ENCODE data around the gene SDHAF3. TPM values are rescaled to one million over a fixed set of nuclear protein-coding genes. Genes with fewer than 3 reads are reported as not detected.

SDHAF3 gene
- total and polyA plus RNA-seq, 2 of the 8 experiments (the other 6 are each of a cell fraction or from before 2014, with no cell fraction given) = 12.0 to 31.3 TPM

GRCh38 chr7:97145068-97145467 lies 27.6 kb downstream of the SDHAF3 start (continued):
- no peak for TF ChIP-seq CEBPB (IDR thresholded peaks at IDR 0.05; ENCODE audit: low read depth, low read length)
- peak in 1 of 2 experiments; percentile 46; a peak in 3 of 4 replicates for TF ChIP-seq RAD21 (IDR thresholded peaks at IDR 0.05 in 1 of 2, conservative IDR thresholded peaks at IDR 0.05 in 1 of 2; ENCODE audit: low read depth in 2 of 2, low read length in 2 of 2)

Data from H1 (cell line).